ENCODE results near the gene WDR82. TPM values are rescaled to one million over a fixed set of nuclear protein-coding genes. Genes with fewer than 3 reads are reported as not detected.

WDR82 gene
- total RNA-seq, 2 experiments from 2014 or later: 176 to 177 TPM

GRCh38 chr3:52238761-52239701 is 39.4 kb downstream of the WDR82 start, which contains the start of gene TWF2:
Gene TWF2, minus strand, starts transcription at chr3:52239158. Its CDS starts 142 bp downstream, at chr3:52239016.
- Mint-ChIP-seq H3K4me3 (peak within 1 kb of the TSS; percentile 92), H3K9me3 (peaks cover 9% of the 10 kb centered on the region), H3K4me1 (ENCODE audit: low read depth) (peaks cover 75% of the 10 kb centered on the region), H3K27me3 (ENCODE audit: low read depth) (no peaks in the 10 kb centered on the region), H3K27ac (peak within 1 kb of the TSS; percentile 98), H3K36me3 (ENCODE audit: low read depth) (peaks cover 43% of the 10 kb centered on the region)
- intact Hi-C loops (cut with micrococcal nuclease): loop anchor here (1.0 kb wide), 1 partner anchor 41 kb away; the partner anchor contains the start of gene ALAS1
- CTCF ChIA-PET: interaction anchor here (0.7 to 4.2 kb wide), 9 partner anchors 14 to 100 kb away, joined by 3 to 31 read pairs (median 6); partner anchors contain the start of gene WDR82
- peak; percentile 83 for DNase-seq

- peaks cover 73% of the 10 kb centered on the region for H3K4me1 Mint-ChIP-seq (ENCODE audit: low read depth)
Observed at GRCh38 chr3:52238193-52238760, 40.2 kb downstream of the WDR82 start.

GRCh38 chr3:52237657-52238172 is 40.7 kb downstream of the WDR82 start:
- no peak for DNase-seq

More at GRCh38 chr3:52238193-52238760, 40.2 kb downstream of the WDR82 start:
- Mint-ChIP-seq H3K4me3 (peak overlapping the region; percentile 92), H3K27ac (peak overlapping the region; percentile 83), H3K27me3 (ENCODE audit: low read depth) (no peaks in the 10 kb centered on the region), H3K9me3 (peaks cover 4% of the 10 kb centered on the region), H3K36me3 (ENCODE audit: low read depth) (peaks cover 40% of the 10 kb centered on the region)
- CTCF ChIA-PET: interaction anchor here (0.8 to 4.2 kb wide), 9 partner anchors 11 to 101 kb away, joined by 3 to 31 read pairs (median 5); partner anchors contain the start of genes TLR9 and WDR82
- intact Hi-C loops (cut with micrococcal nuclease): no loop called here
- no peak for DNase-seq

GRCh38 chr3:52237006-52237656 is 41.3 kb downstream of the WDR82 start:
- intact Hi-C loops (cut with micrococcal nuclease): no loop called here
- no peak for DNase-seq

More at GRCh38 chr3:52237657-52238172, 40.7 kb downstream of the WDR82 start:
- Mint-ChIP-seq H3K27ac (peak overlapping the region; percentile 83), H3K4me1 (ENCODE audit: low read depth) (peaks cover 72% of the 10 kb centered on the region), H3K36me3 (ENCODE audit: low read depth) (peaks cover 36% of the 10 kb centered on the region), H3K9me3 (no peaks in the 10 kb centered on the region), H3K27me3 (ENCODE audit: low read depth) (no peaks in the 10 kb centered on the region), H3K4me3 (peak overlapping the region; percentile 92)
- intact Hi-C loops (cut with micrococcal nuclease): no loop called here
- CTCF ChIA-PET: interaction anchor here (1.0 to 7.3 kb wide), 8 partner anchors 10 to 101 kb away, joined by 3 to 147 read pairs (median 12); partner anchors contain the start of genes TLR9 and WDR82

GRCh38 chr3:52236424-52236886 is 42.0 kb downstream of the WDR82 start:
- DNase-seq: no peak
- H3K36me3 Mint-ChIP-seq (ENCODE audit: low read depth): peaks cover 37% of the 10 kb centered on the region
- no peaks in the 10 kb centered on the region for H3K27me3 Mint-ChIP-seq (ENCODE audit: low read depth)
- H3K4me1 Mint-ChIP-seq (ENCODE audit: low read depth): peaks cover 72% of the 10 kb centered on the region
- CTCF ChIA-PET: interaction anchor here (0.9 to 7.3 kb wide), 6 partner anchors 13 to 183 kb away, joined by 3 to 147 read pairs (median 10); partner anchors contain the start of gene WDR82
- intact Hi-C loops (cut with micrococcal nuclease): no loop called here
- peak overlapping the region; percentile 63 for H3K27ac Mint-ChIP-seq
- H3K9me3 Mint-ChIP-seq: no peaks in the 10 kb centered on the region
- H3K4me3 Mint-ChIP-seq: peak overlapping the region; percentile 18

More at GRCh38 chr3:52237006-52237656, 41.3 kb downstream of the WDR82 start:
- Mint-ChIP-seq H3K27ac (peak overlapping the region; percentile 77), H3K4me1 (ENCODE audit: low read depth) (peaks cover 73% of the 10 kb centered on the region), H3K9me3 (no peaks in the 10 kb centered on the region), H3K4me3 (peak overlapping the region; percentile 52), H3K36me3 (ENCODE audit: low read depth) (peaks cover 37% of the 10 kb centered on the region), H3K27me3 (ENCODE audit: low read depth) (no peaks in the 10 kb centered on the region)
- CTCF ChIA-PET: interaction anchor here (0.9 to 7.3 kb wide), 8 partner anchors 10 to 102 kb away, joined by 3 to 147 read pairs (median 10); partner anchors contain the start of genes TLR9 and WDR82

GRCh38 chr3:52234516-52235447 is 43.7 kb downstream of the WDR82 start:
- peaks cover 59% of the 10 kb centered on the region for H3K4me1 Mint-ChIP-seq (ENCODE audit: low read depth)
- H3K27ac Mint-ChIP-seq: peak overlapping the region; percentile 71

GRCh38 chr3:52233968-52234367 is 44.5 kb downstream of the WDR82 start:
- Mint-ChIP-seq H3K9me3 (no peaks in the 10 kb centered on the region), H3K27me3 (ENCODE audit: low read depth) (no peaks in the 10 kb centered on the region), H3K27ac (peak overlapping the region; percentile 71), H3K4me3 (no peak overlapping the region), H3K36me3 (ENCODE audit: low read depth) (peaks cover 32% of the 10 kb centered on the region), H3K4me1 (ENCODE audit: low read depth) (peaks cover 58% of the 10 kb centered on the region)
- intact Hi-C loops (cut with micrococcal nuclease): no loop called here
- CTCF ChIA-PET: interaction anchor here (0.7 to 7.3 kb wide), 8 partner anchors 12 to 483 kb away, joined by 3 to 147 read pairs (median 12); partner anchors contain the start of genes PPM1M and WDR82
- no peak for DNase-seq

More at GRCh38 chr3:52234516-52235447, 43.7 kb downstream of the WDR82 start:
- Mint-ChIP-seq H3K9me3 (no peaks in the 10 kb centered on the region), H3K36me3 (ENCODE audit: low read depth) (peaks cover 38% of the 10 kb centered on the region), H3K27me3 (ENCODE audit: low read depth) (no peaks in the 10 kb centered on the region), H3K4me3 (no peak overlapping the region)
- no peak for DNase-seq
- intact Hi-C loops (cut with micrococcal nuclease): no loop called here
- CTCF ChIA-PET: interaction anchor here (0.8 to 7.3 kb wide), 8 partner anchors 13 to 482 kb away, joined by 3 to 147 read pairs (median 4); partner anchors contain the start of gene WDR82

GRCh38 chr3:52233108-52233591 is 45.3 kb downstream of the WDR82 start:
- no peak for DNase-seq
- Mint-ChIP-seq H3K9me3 (no peaks in the 10 kb centered on the region), H3K27ac (peak overlapping the region; percentile 71), H3K27me3 (ENCODE audit: low read depth) (no peaks in the 10 kb centered on the region), H3K4me3 (no peak overlapping the region), H3K4me1 (ENCODE audit: low read depth) (peaks cover 54% of the 10 kb centered on the region), H3K36me3 (ENCODE audit: low read depth) (peaks cover 27% of the 10 kb centered on the region)
- intact Hi-C loops (cut with micrococcal nuclease): no loop called here
- CTCF ChIA-PET: interaction anchor here (0.5 to 7.3 kb wide), 14 partner anchors 11 to 183 kb away, joined by 3 to 147 read pairs (median 10); partner anchors contain the start of genes GLYCTK, PPM1M and WDR82

GRCh38 chr3:52232279-52233107 is 46.0 kb downstream of the WDR82 start:
- H3K36me3 Mint-ChIP-seq (ENCODE audit: low read depth): peaks cover 27% of the 10 kb centered on the region
- H3K9me3 Mint-ChIP-seq: no peaks in the 10 kb centered on the region
- peaks cover 49% of the 10 kb centered on the region for H3K4me1 Mint-ChIP-seq (ENCODE audit: low read depth)
- CTCF ChIA-PET: interaction anchor here (0.5 to 7.3 kb wide), 27 partner anchors 11 to 419 kb away, joined by 3 to 147 read pairs (median 5); partner anchors contain the start of genes GLYCTK, PPM1M and WDR82
- DNase-seq: peak; percentile 73
- intact Hi-C loops (cut with micrococcal nuclease): no loop called here
- H3K27ac Mint-ChIP-seq: peak overlapping the region; percentile 71
- no peaks in the 10 kb centered on the region for H3K27me3 Mint-ChIP-seq (ENCODE audit: low read depth)
- H3K4me3 Mint-ChIP-seq: no peak overlapping the region

All from activated naive CD4-positive, alpha-beta T cell treated with anti-CD3 and anti-CD28 coated beads for 36 hours (primary cell).